ENCODE measurements around the gene DNAH7. TPM values are rescaled to one million over a fixed set of nuclear protein-coding genes. Genes with fewer than 3 reads are reported as not detected.

The DNAH7 gene
- total RNA-seq, 1 donor from 2014 or later: 9.2 TPM

DNA sequence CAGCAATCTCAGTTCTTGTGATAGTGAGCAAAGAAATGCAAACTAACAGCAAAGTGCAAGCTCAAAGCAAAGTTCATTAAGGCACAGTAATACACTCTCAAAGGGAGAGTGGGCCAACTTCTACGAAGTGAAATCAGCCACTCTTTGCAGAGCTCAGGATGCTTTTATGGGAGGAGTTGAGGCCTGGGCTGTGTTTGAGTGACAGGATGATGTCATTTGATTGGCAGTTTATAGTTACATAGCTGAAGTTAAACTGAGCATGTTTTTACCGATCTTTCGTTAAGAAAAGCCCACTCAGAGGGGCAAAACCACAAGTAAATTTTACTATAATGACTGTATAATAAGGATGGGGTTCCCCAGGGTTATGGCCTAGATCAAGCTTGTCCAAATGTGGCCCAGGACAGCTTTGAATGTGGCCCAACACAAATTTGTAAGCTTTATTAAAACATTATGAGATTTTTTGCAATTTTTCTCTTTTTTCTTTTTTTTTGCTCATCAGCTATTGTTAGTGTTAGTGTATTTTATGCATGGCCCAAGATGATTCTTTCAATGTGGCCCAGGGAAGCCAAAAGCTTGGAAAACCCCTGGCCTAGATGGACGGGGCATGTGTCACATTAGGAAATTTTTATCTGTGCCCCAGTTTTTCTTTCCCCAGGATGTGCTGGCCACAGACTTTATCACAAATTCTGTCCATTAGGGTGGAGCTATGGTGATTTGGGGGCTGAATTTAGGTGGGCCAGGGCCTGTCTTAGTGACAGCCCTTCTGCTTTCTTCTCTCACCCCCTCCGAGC, 8.3 kb upstream of the DNAH7 start:
- no peak overlapping the region for H3K27ac ChIP-seq
- no peaks in the 10 kb centered on the region for H3K27me3 ChIP-seq (ENCODE audit: low read depth)
- TF ChIP-seq, protein P1, sequence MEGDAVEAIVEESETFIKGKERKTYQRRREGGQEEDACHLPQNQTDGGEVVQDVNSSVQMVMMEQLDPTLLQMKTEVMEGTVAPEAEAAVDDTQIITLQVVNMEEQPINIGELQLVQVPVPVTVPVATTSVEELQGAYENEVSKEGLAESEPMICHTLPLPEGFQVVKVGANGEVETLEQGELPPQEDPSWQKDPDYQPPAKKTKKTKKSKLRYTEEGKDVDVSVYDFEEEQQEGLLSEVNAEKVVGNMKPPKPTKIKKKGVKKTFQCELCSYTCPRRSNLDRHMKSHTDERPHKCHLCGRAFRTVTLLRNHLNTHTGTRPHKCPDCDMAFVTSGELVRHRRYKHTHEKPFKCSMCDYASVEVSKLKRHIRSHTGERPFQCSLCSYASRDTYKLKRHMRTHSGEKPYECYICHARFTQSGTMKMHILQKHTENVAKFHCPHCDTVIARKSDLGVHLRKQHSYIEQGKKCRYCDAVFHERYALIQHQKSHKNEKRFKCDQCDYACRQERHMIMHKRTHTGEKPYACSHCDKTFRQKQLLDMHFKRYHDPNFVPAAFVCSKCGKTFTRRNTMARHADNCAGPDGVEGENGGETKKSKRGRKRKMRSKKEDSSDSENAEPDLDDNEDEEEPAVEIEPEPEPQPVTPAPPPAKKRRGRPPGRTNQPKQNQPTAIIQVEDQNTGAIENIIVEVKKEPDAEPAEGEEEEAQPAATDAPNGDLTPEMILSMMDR (IDR thresholded peaks at IDR 0.05): no peak
- H3K4me3 ChIP-seq: no peak overlapping the region
- H3K4me1 ChIP-seq: peaks cover 7% of the 10 kb centered on the region
- no peak for ATAC-seq
- H3K9me3 ChIP-seq: no peaks in the 10 kb centered on the region
- no peak for DNase-seq
- no peaks in the 10 kb centered on the region for H3K36me3 ChIP-seq
- intact Hi-C loops (cut with DNase I): no loop called here

DNA sequence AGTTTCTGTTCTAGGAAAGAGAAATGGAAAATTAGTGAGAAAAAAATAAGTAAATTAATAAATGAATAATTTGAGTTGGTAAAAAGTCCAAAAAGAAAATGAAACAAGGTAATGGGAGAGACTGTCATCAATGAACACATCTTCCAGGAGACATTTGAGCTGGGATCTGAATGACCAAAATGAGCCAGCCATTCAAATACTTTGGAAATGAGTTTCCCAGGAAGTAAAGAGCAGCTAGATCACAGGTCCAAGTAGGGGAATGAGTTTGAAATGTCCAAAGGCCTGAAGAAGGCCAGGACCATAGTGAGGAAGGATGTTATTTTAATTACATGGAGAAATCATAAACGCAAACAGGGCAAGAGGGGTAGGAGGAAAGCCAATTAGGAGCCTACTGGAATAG, 6.6 kb upstream of the DNAH7 start:
- no peaks in the 10 kb centered on the region for H3K9me3 ChIP-seq
- ATAC-seq (no peak), DNase-seq (no peak)
- H3K4me3 ChIP-seq: no peak overlapping the region
- intact Hi-C loops (cut with DNase I): no loop called here
- H3K36me3 ChIP-seq: no peaks in the 10 kb centered on the region
- no peak overlapping the region for H3K27ac ChIP-seq
- TF ChIP-seq, protein P1 (IDR thresholded peaks at IDR 0.05): no peak
- no peaks in the 10 kb centered on the region for H3K27me3 ChIP-seq (ENCODE audit: low read depth)
- H3K4me1 ChIP-seq: peaks cover 7% of the 10 kb centered on the region

DNA sequence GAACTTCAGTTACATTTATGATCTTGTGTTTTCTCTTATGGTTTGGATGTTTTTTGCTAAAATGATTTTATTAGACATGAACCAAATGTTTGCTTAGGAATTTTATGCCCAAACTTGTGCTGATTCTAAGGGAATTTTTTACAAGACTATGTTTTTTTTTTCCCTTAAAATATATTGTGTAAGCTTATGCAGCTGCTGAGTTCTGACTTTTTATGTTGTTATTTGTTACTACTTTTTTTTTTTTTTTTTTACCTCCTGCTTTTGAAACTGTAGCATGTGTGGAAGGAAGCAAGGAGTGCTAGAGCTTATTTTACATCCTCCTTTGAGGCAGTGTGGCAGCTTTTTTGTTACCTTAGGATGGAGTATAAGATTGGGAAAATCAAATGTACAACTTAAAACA, 6.0 kb upstream of the DNAH7 start:
- DNase-seq: no peak
- H3K4me3 ChIP-seq: no peak overlapping the region
- no peak overlapping the region for H3K27ac ChIP-seq
- no peaks in the 10 kb centered on the region for H3K27me3 ChIP-seq (ENCODE audit: low read depth)
- intact Hi-C loops (cut with DNase I): no loop called here
- no peaks in the 10 kb centered on the region for H3K9me3 ChIP-seq
- H3K36me3 ChIP-seq: no peaks in the 10 kb centered on the region
- no peak for ATAC-seq
- peaks cover 7% of the 10 kb centered on the region for H3K4me1 ChIP-seq
- TF ChIP-seq, protein P1 (IDR thresholded peaks at IDR 0.05): no peak

DNA sequence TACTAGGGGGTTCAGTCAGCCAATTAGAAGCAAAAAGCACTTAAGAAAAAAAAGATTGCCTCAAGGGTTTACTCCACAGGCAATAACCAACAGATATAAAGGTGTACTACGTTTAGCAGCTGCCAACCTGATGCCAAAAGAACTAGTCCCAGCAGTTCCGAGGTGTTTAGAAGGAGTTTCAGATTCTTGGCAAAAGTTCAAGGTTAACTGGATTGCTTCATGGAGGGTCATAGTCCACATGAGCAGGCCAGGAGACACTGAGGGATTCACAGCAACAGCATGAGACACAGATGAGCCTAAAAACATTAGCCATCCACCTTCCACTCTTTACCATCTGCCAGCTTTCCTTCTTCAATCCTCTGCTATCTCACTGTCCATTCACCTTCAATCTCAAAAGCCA, 4.9 kb upstream of the DNAH7 start:
- Histone ChIP-seq H3K27me3 (ENCODE audit: low read depth) (no peaks in the 10 kb centered on the region), H3K4me1 (peaks cover 2% of the 10 kb centered on the region), H3K9me3 (no peaks in the 10 kb centered on the region), H3K27ac (no peak overlapping the region), H3K4me3 (no peak overlapping the region), H3K36me3 (no peaks in the 10 kb centered on the region)
- DNase-seq (no peak), ATAC-seq (no peak)
- TF ChIP-seq, protein P1 (IDR thresholded peaks at IDR 0.05): no peak
- intact Hi-C loops (cut with DNase I): no loop called here

DNA sequence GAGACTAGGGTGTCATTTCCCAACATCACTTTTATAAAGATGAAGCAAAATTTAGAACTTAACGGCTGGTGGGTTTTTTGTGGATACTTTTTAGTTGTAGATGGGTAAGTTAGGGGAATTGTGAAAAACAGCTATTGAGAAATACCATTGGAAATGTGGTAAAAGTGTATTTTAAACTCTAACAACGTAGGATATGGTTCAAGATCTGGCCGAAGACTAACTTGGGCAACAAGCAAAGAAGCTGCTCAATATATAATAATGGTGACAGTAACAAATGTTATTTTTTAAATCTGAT, 1.6 kb downstream of the DNAH7 start:
- H3K36me3 ChIP-seq: no peaks in the 10 kb centered on the region
- no peaks in the 10 kb centered on the region for H3K9me3 ChIP-seq
- H3K4me3 ChIP-seq: no peak overlapping the region
- H3K4me1 ChIP-seq: no peaks in the 10 kb centered on the region
- no peak overlapping the region for H3K27ac ChIP-seq
- DNase-seq (no peak), ATAC-seq (no peak)
- TF ChIP-seq, protein P1 (IDR thresholded peaks at IDR 0.05): no peak
- intact Hi-C loops (cut with DNase I): no loop called here
- no peaks in the 10 kb centered on the region for H3K27me3 ChIP-seq (ENCODE audit: low read depth)
